Hematopoietic multipotent progenitor cell treated with erythropoietin and hydrocortisone succinate and interleukin-3 and kit ligand, for 4 days (in vitro differentiated cells): ENCODE results near the gene SPIRE2.
"Not testable (repeated sequence)": the region's sequence is repeated elsewhere in the genome, so short reads cannot be mapped to it uniquely, and the experiment has no call there.

Source experiments
- DNase-seq: peaks from one replicate; pipeline ENCODE4 v3.0.0-alpha.2; 2015

The SPIRE2 gene, protein sequence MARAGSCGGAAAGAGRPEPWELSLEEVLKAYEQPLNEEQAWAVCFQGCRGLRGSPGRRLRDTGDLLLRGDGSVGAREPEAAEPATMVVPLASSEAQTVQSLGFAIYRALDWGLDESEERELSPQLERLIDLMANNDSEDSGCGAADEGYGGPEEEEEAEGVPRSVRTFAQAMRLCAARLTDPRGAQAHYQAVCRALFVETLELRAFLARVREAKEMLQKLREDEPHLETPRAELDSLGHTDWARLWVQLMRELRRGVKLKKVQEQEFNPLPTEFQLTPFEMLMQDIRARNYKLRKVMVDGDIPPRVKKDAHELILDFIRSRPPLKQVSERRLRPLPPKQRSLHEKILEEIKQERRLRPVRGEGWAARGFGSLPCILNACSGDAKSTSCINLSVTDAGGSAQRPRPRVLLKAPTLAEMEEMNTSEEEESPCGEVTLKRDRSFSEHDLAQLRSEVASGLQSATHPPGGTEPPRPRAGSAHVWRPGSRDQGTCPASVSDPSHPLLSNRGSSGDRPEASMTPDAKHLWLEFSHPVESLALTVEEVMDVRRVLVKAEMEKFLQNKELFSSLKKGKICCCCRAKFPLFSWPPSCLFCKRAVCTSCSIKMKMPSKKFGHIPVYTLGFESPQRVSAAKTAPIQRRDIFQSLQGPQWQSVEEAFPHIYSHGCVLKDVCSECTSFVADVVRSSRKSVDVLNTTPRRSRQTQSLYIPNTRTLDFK

DNA sequence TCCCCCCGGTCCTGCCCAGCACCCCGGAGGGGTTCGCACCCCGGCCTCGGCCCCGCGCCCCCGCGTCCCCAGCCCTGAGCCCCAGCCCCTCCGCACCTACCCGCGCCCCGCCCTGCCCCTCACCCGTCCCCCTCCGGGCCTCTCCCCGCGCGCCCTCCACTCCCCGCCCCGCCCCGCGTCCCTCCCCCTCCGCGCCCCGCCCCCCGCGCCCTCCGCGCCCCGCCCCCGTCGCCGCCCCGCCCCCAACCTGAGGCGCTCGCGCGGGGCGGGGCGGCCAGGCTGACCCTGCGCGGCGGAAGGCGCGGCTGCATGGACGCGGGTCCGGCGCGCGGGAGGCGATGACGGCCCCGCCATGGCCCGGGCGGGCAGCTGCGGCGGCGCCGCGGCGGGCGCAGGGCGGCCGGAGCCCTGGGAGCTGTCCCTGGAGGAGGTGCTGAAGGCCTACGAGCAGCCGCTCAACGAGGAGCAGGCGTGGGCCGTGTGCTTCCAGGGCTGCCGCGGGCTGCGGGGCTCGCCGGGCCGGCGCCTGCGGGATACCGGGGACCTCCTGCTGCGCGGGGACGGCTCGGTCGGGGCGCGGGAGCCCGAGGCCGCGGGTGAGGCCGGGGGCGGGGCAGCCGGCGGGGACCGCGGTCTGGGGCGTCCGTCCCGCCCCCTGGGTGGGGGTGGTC, at the start of gene SPIRE2:
Gene SPIRE2 (plus strand): TSS at position 277 of the 671 bp plus-strand sequence. CDS start 76 bp downstream, at position 353.
- DNase-seq, result peak; percentile 89

DNA sequence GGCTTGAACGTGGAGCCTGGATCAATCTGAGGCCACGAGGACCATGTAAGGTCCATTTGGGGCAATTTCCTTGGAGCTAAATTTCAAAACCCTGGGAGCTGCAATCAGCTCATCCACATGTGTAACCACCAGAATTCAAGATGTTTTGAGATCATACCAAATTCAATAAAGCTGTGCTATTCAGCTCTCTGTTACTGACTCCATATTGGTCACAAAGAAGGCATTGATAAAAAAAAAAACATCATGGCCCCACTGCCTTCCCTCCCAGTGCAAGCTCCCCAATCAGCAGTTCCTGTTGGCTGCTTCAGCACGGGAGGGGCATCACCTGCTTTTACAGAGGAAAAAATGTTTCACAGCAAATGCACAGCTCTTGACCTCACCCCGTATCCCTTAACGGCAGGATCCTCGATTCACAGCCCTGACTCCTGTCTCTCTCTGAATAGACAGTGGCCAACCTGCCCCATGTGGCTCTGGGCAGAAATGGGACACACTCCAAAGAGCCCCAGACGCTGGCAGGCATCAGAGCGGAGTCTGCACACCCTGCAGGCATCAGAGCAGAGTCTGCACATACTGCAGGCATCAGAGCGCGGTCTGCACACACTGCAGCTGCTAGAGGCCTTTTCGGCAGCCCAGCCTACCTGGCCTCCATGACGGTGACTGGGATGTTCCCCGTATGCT, 48.9 kb upstream of the SPIRE2 start:
- no peak for DNase-seq

DNA sequence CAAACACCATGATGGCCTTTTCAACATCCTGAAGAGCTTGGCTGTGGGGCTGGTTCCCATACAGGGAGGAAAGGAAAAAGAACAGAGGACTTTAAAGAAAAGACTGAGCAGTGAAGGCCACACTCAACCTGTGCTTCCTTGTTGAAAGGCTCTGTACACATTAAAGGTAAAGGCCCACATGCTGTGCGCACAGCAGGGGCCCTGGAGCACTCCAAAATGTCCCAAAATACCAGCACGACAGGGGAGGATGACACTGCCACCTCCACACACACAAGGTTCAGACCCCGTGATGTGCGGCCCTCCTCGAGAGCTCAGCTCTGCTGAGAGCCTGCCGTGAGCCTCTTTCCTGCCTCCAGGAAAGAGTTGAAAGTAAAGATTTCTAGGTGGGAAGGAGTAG, 48.4 kb upstream of the SPIRE2 start:
- no peak for DNase-seq

DNA sequence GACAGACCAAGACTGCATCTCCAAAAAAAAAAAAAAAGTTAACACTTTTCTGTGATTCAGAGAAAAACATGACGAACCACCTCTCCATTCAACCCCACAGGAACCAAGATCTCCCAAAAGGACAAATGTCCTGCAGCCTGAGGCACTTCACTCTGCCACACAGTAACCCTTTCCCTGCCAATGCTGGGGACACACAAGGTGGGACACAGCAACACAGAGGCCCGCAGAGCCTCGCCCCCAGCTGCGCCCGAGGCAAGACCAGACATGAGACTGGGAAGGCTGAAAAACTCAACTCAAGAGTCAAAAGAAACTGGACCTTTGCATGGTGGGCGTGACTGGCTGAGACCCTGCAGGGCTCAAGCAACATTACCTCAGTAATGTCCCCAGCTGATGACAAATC, 45.8 kb upstream of the SPIRE2 start:
- DNase-seq, result no peak

DNA sequence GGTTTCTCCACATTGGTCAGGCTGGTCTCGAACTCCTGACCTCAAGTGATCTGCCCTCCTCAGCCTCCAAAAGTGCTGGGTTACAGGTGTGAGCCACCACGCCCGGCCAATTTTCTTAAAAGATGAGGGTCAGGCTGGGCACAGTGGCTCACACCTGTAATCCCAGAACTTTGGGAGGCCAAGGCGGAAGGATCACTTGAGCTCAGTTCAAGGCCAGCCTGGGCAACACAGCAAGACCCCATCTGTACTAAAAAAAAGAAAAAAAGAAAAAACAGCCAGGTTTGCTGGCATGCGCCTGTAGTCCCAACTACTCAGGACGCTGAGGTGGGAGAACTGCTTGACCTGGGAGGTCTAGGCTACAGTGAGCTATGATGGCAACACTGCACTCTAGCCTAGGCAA, 44.3 kb upstream of the SPIRE2 start:
- DNase-seq, result not testable (repeated sequence)

DNA sequence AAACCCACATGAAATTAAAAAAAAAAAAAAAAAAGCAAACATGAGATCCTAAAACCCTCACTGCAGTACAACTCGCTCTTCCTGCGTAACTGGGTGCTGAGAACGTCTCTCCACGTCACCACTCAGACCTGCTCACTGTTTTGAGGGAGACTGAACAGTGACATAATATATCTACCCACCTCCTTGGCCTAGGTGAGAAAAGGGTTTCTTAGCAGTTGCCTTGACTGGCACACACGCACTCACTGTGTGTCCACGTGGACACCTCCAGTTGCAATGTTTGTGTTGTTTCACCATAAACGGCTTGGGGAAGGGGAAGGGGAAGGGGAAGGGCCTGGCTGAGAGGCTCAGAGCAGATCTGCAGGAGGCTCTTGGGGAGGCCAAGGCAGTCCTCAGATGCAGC, 43.9 kb upstream of the SPIRE2 start:
- no peak for DNase-seq

- no peak for DNase-seq
Observed at GRCh38 chr16:89785523-89786155, 42.6 kb upstream of the SPIRE2 start.

DNA sequence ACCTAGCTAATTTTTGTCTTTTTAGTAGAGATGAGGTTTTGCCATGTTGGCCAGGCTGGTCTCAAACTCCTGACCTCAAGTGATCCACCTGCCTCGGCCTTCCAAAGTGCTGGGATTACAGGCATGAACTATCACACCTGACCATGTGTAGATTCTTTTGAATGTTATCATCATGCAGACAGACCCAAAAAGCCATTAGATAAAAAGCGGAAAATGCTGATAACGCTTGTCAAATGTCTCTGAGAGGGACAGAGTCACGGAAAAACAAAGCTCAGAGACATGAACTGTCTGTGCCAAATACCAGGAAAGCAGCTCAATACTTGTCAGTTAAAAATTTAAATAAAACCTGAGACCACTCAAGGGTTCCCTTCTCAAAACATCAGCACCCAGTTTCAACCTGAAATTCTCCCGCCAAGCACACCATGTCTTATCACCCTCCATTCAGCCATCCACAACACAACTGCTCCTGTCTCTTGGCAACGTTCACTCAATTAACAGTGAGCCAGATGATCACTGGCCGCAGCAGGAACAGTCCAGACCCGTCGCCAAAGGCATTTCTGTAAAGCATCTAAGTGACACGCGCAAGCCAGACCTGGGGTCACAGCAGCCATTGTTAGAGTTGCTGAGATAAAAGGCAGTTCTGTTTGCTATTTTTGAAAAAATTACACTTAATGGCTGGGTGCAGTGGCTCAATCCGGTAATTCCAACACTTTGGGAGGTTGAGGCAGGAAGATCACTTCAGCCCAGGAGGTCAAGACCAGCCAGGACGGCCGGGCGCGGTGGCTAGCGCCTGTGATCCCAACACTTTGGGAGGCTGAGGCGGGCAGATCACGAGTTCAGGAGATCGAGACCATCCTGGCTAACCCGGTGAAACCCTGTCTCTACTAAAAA, 41.6 kb upstream of the SPIRE2 start:
- peak; percentile 58 for DNase-seq

DNA sequence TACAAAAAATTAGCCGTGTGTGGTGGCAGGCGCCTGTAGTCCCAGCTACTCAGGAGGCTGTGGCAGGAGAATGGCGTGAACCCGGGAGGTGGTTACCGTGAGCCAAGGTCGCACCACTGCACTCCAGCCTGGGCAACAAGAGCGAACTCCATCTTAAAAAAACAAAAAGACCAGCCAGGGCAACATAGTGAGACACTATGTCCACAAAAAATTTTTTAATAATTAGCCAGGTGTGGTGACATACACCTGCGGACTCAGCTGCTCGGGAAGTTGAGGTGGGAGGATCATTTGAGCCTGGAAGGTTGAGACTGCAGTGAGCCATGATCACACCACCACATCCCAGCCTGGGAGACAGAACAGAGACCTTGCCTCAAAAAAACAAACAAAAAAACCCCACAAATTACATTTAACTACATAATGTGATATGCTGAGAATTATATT, 40.9 kb upstream of the SPIRE2 start:
- DNase-seq, result no peak

DNA sequence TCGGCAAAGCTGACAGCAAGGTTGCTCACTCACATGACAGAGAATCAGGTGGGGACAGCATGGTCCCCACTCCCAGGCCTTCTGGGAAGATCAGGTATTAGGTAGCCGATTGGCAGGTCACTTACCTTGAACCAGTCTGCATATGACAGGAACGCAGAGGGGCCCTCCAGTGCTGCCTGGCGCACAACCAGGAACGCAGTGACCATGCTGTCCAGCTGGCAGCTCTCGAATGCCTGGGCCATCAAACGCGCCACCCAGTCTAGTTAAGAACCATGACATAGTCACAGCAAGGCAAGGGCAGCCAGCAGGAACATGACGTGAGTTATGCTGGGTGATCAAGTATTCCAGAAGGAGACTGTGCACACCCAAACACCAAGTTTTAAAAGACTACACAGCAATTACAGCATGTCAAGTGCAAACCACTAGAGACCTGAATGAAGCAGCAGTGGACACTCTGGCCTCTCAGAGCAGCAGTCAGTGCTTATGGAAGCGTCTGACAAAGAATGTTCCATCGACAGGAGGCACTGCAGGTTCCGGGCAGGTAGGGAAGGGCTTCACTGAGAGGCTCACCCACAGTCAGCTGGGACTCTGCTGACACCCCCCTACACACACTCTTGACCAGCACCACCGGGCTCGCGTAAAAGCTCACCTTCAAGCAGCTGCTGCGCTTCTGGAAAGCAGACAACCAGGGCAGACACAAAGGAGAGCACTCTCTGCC, 36.8 kb upstream of the SPIRE2 start:
- no peak for DNase-seq

GRCh38 chr16:89793092-89793491, 35.2 kb upstream of the SPIRE2 start:
- DNase-seq, result peak; percentile 45

DNA sequence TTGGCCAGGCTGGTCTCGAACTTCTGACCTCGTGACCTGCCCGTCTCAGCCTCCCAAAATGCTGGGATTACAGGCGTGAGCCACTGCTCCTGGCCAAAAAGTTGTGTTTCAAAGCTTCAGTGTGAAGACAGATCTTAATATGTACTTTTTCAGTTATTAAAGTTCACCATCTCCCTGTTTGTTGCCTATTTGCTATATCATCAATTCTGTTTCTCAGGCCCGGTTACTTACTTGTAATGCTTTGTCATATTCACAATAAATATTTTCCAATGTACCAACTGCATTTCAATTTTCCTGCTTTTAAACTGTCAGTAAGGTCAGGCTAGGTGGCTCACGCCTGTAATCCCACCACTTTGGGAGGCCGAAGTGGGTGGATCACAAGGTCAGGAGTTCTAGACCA, 34.3 kb upstream of the SPIRE2 start:
- DNase-seq, result no peak

GRCh38 chr16:89795676-89796075, 32.6 kb upstream of the SPIRE2 start:
- no peak for DNase-seq

GRCh38 chr16:89796104-89796503, 32.2 kb upstream of the SPIRE2 start:
- no peak for DNase-seq

DNA sequence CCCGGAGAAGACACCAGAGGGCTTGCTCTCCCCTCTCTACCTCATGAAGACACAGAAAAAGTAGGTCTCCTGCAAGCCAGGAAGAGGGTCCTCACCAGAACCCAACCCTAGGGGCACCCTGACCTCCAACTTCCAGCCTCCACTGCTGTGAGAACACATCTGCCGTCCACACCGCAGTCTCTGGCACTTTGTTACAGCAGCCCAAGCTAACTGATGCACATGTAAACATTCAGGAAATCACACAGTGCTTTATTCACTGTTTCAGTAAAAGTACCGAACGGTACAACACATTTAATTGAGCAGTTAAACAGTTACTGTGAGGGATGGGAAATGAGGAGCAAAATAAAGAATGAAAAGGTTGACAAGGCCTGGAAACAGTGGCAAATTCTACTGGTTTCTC, 30.1 kb upstream of the SPIRE2 start:
- no peak for DNase-seq

DNA sequence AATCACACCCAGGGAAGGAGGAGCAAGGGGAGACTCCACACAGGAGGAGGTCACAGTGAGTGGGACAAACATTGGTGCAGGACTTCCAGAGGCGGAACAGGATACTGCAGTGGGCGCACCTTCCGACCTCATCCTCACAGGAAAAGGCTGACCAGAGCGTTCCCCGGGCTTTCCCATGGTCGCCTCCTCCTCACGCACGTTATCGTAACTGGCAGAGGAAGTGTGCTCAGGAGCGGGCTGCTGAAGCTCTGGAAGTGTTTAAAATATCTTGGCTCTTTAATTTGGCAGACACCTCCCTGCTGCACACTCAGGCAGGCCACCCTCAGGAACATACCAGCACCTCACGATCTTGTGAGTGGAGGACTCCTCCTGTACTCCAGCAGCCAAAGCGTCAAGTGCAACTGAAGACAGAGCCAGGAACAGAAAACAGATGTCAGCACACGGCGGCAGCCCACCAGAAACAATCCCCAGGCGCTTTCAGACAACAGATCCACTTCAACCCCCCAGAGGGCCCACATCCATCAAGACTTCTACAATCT, 29.4 kb upstream of the SPIRE2 start:
- DNase-seq, result no peak

DNA sequence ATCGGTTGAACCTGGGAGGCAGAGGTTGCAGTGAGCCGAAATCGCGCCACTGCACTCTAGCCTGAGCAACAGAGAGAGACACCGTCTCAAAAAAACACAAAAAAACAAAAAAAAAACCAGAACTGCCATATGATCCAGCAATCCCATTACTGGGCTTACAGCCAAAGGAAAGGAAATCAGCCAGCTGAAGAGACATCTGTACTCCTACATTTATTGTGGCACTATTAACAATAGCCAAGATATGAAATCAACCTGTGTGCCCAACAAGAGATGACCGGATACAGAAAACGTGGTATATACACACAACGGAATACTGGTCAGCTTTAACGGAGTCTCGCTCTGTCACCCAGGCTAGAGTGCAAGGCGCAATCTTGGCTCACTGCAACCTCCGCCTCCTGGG, 26.5 kb upstream of the SPIRE2 start:
- DNase-seq, result no peak

DNA sequence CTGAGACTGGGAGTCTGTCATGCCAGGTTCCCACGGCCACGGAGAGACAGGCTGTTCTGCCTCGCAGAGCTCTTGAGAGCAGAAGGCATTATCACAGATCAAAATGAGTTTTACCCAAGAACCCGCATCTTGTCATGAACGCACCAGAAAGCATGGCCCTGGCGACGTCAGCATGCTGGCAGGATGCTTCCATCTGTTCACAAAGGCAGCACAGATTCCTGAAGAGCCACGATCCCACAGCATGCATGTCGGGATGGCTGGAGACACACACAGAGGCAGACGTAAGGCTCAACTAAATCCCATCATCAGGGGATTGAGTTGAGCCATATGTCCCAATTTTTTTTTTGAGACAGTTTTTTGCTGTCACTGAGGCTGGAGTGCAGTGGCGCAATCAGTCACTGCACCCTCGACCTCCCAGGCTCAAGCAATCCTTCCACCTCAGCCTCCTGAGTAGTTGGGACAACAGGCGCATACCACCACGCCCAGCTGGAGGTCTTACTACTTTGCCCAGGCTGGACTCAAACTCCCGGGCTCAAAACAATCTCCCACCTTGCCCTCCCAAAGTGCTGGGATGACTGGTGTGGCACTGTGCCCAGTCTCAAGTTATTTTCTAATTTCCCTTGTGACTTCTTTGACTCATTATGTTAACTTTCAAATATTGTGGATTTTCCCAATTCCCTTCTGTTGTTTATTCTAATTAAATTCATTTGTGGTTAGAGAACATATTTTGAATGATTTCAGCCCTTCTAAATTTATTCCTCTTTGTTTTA, 23.0 kb upstream of the SPIRE2 start:
- no peak for DNase-seq

DNA sequence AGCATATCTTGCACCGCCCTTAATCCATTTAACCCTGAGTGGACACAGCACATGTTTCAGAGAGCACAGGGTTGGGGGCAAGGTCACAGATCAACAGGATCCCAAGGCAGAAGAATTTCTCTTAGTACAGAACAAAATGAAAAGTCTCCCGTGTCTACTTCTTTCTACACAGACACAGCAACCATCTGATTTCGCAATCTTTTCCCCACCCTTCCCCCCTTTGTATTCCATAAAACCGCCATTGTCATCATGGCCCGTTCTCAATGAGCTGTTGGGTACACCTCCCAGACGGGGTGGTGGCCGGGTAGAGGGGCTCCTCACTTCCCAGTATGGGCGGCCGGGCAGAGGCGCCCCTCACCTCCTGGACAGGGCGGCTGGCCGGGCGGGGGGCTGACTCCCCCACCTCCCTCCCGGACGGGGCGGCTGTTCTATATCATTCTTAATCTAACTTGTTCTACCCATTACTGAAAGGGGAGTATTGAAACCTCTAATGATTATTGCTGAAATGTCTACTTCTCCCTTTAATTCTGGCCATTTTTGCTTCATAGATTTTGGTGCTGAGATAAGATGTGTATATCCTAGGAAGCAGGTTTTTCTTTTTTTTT, 21.6 kb upstream of the SPIRE2 start:
- DNase-seq, result not testable (repeated sequence)
